ENCODE data around the gene SHPK.

- TF ChIP-seq CTCF (conservative IDR thresholded peaks at IDR 0.05; ENCODE audit: low read depth, low read length) = no peak
- TF ChIP-seq RAD21 (IDR thresholded peaks at IDR 0.05; ENCODE audit: low read length) = no peak
- no peak for TF ChIP-seq CHD1 (IDR thresholded peaks at IDR 0.05; ENCODE audit: low read depth, low read length)
- TF ChIP-seq POLR2A (IDR thresholded peaks at IDR 0.05; ENCODE audit: low read depth, low read length) = no peak
- TF ChIP-seq RFX5 (IDR thresholded peaks at IDR 0.05; ENCODE audit: low read depth, low read length) = no peak
Observed at GRCh38 chr17:3685174-3685573, 49.1 kb upstream of the SHPK start.
